Measurements from ENCODE around the gene ATP6AP1. TPM values are rescaled to one million over a fixed set of nuclear protein-coding genes. Genes with fewer than 3 reads are reported as not detected.

ATP6AP1 gene
- total and polyA plus RNA-seq, 2 of the 13 experiments (the other 11 are each of a cell fraction or from before 2014, with no cell fraction given) = 56.7 to 110 TPM

- TF ChIP-seq ZNF281 (CRISPR knock-in tag; IDR thresholded peaks at IDR 0.05; ENCODE audit: borderline replicate concordance) (no peak), CBX5 (CRISPR knock-in tag; IDR thresholded peaks at IDR 0.05; ENCODE audit: borderline replicate concordance) (no peak), BRF2 (CRISPR knock-in tag; IDR thresholded peaks at IDR 0.05) (no peak), RFXAP (CRISPR knock-in tag; IDR thresholded peaks at IDR 0.05; ENCODE audit: borderline replicate concordance) (peak; percentile 97), NR2F1 (CRISPR knock-in tag; IDR thresholded peaks at IDR 0.05) (no peak), NR1H2 (CRISPR knock-in tag; IDR thresholded peaks at IDR 0.05; ENCODE audit: borderline replicate concordance, low read depth) (no peak), ZBTB37 (CRISPR knock-in tag; IDR thresholded peaks at IDR 0.05) (no peak), FOXO1 (CRISPR knock-in tag; IDR thresholded peaks at IDR 0.05) (no peak; the same call in 1 of the 2 replicates), SCMH1 (CRISPR knock-in tag; IDR thresholded peaks at IDR 0.05; ENCODE audit: borderline replicate concordance) (no peak), FOXP4 (CRISPR knock-in tag; IDR thresholded peaks at IDR 0.05) (no peak), ZNF605 (CRISPR knock-in tag; IDR thresholded peaks at IDR 0.05) (no peak), PATZ1 (CRISPR knock-in tag; IDR thresholded peaks at IDR 0.05) (peak; percentile 48; the same call in 1 of the 2 replicates), CC2D1A (CRISPR knock-in tag; IDR thresholded peaks at IDR 0.05) (no peak), ZNF101 (CRISPR knock-in tag; IDR thresholded peaks at IDR 0.05; ENCODE audit: borderline replicate concordance, low read depth) (no peak), ZNF749 (CRISPR knock-in tag; IDR thresholded peaks at IDR 0.05; ENCODE audit: borderline replicate concordance) (no peak)
Measured at GRCh38 chrX:154428176-154429171, at the start of gene ATP6AP1 (continued).
